Inflammatory macrophage (primary cell): ENCODE measurements around the gene CCSAP.
A peak's percentile ranks its signal among the peaks of the same experiment; 100 is the strongest.

ENCODE experiments used
- DNase-seq, 2 donors: peaks; one replicate each; pipeline ENCODE4 v3.0.0-alpha.2; 2020 to 2022

The CCSAP gene

DNA sequence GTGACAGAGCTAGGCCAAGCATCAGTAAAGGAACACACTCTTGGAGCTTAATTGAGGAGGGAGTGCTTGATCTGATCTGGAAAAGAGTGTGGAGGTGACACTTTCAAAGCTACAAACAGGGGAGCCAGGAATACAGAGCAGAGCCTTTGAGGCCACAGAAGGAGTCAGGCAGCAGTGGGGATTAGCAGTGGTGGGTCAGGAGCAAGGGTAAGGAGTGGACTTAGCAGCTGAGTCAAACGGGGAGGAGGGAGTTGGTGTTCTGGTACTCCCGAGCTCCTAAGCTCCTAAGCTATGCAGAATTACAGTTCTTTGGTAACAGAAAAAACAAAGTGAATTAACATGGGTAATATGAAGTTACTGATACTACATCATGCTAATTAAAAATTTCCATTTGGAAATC is 57.4 kb downstream of the CCSAP start:
- no peak for DNase-seq

DNA sequence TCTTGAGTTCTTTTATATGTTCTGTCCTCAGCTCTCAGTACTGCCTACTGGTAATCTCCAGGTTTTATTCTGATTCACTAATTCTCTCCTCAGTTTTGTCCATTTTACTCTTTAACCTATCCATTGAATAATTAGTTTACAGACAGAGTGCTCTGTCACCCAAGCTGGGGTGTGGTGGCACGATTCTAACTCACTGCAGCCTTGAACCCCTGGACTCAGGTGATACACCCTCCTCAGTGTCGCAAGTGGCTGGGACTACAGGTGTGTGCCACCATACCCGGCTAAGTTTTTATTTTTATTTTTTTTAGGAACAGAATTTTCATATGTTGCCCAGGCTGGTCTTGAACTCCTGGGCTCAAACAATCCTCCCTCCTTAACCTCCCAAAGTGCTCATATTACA is 58.0 kb downstream of the CCSAP start:
- DNase-seq = no peak

DNA sequence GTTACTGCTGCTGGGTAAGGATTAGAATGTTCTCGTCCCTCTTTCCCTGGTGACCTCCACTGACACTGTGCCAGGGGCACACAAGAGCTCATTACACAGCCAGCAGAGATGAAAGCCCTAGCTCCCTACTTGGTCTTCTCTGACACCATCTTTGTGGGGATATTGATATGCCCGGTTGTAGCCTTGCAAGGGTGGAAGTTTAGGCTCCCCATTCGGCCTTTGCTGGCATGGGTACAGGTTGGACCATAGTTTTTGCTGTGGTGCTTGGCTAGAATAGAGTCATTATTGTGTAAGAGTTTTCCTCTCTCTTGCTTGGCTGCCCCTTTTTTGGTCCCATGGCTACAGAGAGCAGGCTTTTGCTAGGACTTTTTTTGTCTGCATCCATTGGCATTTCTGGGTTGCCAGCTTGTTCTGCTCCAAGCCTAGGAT is 59.6 kb downstream of the CCSAP start:
- no peak for DNase-seq

DNA sequence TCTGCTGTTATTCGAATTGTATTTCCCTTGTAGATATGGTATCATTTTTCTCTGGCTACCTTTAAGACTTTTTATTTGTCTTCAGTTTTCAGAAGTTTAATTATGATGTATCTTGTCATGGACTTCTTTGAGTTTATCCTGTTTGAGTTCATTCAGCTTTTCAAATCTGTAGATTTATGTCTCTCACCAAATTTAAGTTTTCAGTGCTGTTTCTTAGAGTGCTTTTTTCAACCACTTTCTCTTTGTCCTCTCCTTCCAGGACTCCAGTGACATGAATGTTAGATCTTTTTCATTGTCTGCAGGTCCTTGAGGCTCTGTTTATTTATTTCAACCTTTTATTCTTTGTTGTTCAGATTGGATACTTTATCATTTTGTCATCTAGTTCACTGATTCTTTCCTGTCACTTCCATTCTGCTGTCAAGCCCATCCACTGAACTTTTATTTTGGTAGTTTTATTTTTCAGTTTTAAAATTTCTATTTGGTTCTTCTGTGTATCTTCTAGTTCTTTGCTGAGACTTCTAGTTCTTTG is 60.5 kb downstream of the CCSAP start:
- DNase-seq = no peak

DNA sequence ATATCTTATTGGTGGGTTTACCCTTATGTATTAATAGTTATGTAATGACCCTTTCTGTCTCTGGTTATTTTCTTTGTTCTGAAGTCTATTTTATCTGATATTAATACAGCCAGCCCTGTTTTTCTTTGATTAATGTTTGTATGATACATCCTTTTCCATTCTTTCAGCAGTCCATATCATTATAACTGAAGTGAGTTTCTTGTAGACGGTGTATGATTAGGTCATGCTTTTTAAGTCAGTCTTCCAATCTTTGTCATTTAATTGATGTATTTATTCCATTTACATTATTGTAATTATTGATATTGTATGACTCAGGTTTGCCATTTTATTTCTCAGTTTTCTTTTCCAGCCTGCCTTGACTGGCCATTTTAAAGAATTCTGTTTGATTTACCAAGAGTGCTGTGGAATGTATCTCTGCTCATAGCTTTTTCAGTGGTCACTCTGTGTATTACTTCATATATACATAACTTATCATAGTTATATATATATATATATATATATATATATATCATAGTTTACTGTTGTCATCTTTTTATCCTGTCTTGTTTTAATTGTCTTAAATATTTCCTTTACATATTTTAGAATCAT is 61.4 kb downstream of the CCSAP start:
- no peak for DNase-seq

DNA sequence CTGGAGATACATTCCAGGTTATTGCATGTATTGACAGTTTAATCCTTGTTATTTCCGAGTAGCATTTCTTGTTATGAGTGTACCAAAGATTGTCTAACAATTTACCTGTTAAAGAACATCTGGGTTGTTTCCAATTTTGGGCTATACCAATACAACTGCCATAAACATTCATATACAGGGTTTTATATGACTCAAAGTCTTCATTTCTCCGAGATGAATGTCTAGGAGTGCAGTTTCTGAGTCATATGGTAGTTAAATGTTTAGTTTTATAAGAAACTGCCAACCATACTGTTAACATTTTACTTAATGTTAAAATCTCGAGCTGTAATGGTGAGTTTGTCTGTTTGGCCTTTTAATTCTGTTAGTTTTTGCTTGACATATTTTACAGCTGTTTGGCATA is 61.9 kb downstream of the CCSAP start:
- DNase-seq = no peak

DNA sequence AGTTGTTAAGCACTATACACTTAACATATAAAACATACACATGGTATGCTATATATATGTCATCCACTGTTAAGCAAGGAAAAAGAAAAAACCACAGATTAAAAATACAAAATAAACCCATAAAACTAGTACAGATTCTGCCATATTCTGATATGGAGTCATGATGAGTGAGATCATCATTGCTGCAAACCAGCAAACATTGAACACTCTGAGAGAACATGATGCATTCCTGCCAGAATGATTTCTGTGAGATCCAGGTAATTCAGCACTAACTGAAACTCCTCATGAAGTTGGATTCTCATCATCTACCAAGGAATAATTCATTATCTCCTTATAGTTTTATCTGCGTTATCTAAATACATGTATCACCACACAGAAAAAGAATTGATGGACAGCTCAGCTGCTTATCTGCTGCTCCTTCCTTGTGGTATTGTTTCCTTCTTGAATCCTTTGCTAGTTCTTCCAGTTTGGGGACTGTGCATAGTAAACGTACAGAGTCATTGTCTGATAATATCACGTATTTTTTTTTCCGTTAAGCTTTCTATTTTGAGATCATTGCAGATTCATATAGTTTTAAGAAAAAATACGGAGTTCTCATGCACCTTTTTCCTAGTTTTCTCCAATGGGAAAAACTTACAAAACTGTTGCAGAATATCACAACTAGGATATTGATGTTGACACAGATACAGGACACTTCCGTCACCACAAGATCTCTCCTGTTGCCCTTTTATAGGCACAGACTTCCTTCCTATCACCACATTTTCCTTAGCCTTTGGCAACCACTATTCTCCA is 62.6 kb downstream of the CCSAP start:
- no peak for DNase-seq

DNA sequence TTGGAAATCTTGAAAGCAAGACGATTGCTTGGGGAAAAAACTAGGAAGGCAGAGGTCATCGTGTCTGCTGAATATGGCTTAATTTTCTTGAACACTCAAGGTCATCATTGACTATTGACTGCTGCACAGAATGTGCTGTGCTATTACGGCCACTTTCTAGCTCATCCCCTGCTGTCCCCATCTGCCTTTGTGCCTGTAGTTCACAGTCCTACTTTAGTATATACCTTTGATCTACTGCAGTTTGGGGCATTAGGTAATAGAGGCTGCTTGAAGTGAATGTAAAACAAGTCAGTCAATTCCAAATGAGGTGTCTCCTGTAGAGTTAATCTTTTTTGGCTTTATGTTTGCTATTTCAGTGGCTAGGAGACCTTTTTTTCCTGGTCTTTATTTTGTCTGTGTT is 63.6 kb downstream of the CCSAP start:
- peak in 1 of 2 donors; percentile 17 for DNase-seq

DNA sequence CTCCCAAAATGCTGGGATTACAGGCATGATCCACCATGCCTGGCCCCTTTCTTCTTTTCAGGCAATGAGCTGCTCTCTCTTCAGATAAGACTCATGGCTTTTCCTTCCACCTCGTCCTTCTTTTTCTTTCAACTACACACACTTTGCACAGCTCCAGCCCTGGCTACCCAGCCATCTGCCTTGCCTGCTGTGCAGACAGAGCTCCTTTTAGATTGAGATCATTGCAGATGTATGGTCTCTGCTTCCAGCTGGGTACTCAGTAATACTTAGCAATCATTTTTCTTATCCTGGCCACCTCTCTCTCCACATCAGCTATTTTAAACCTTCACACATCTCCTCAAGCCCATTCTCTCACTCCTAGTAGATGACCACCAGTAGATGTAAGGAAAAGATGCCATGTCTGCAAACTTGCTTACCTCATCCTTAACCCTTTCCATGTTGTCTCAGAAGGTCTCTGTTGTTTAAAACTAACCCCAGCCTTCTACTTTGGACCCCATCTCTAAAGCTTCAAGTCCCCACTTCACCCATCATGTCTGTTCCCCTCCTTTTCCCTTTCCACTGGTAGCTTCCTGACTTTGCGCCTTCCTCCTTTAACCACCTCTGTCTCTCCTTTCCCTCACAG is 64.6 kb downstream of the CCSAP start:
- DNase-seq = no peak

DNA sequence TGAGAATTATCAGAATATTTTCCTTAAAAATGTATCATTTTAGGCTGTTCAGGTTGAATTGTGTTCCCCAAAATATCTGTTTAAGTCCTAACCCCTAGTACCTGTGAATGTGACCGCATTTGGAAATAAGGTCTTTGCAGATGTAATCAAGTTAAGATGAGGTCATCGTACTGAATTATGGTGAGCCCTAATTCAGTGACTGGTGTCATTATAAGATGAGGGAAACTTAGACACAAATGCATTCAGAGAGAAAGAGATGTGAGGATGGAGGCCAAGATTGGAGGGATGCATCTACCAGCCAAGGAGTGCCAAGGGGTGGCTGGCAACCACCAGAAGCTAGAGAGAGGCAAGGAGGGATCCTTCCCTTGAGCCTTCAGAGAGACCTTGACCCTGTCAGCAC is 67.8 kb downstream of the CCSAP start:
- no peak for DNase-seq

DNA sequence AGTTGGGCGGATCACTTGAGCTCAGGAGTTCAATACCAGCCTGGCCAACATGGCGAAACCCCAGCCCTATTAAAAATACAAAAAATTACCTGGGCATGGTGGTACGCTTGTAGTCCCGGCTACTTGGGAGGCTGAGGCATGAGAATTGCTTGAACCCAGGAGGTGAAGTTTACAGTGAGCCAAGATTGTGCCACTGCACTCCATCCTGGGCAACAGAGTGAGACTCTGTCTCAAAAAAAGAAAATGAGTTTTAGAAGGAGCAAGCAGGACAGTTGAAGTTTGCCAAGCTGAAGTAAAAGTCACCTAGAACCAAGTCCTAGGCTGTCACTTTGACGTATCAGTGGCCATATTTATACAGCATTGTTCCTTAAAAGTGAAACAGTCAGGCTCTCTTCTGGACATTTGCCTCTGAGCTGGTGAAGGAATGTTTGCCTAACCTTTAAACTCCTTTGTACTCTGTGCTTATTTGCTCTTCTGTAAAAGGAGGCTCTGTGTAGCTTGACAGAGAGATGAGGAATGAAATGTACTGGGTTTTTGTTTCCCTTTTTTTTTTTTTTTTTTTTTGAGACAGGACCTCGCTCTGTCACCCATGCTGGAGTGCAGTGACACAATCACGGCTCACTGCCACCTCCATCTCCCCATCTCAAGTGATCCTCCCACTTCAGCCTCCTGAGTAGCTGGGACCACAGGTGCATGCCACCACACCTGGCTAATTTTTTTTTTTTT is 69.2 kb downstream of the CCSAP start:
- peak in 1 of 2 donors; percentile 22 for DNase-seq

DNA sequence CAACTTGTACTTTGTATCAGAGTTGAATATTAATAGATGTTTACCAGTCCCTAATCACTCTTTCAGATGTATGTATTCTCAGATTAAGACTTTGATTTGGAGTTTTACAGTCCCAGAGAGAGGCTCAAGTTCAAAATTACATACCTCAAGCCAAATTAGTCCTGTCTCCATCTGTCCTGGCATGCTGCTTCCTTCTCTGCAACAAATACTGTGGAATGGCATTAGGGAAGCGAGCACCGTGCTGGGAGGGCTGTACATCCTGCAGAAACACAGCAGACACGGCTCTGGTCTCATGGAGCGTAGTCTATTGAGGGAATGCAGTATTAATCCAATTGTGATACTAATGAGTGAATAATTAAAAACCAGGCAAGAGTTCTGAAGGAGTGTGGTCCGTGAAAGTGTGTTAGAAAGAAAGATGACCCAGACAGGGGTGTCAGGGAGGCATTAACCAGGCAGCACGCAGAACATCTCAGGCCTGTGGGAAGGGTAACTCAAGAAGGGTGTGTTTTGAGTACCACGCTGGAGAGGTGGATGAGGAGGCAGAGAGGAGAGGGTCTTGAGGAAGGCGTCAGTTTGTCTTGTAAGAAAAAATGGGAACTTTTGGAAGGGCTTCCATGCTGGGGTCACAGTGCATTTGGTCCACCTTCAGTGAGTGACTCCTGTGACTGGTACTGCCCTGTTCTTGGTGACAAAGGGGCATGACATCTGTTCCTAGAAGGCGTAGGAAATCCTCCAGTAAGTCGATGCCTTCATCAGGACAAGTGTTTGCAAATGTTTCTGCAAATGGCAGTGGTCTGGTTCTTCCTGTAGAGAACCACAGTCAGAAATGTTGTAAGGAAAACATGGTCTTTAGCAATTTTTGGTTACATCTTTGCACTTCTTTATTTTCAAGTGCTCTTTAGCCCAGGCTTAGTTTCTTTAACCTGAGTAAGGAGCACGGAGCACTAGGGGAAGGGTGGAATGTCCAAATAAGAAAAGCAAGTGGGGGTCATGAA is 70.4 kb downstream of the CCSAP start:
- peak; percentile 81 to 90 for DNase-seq

DNA sequence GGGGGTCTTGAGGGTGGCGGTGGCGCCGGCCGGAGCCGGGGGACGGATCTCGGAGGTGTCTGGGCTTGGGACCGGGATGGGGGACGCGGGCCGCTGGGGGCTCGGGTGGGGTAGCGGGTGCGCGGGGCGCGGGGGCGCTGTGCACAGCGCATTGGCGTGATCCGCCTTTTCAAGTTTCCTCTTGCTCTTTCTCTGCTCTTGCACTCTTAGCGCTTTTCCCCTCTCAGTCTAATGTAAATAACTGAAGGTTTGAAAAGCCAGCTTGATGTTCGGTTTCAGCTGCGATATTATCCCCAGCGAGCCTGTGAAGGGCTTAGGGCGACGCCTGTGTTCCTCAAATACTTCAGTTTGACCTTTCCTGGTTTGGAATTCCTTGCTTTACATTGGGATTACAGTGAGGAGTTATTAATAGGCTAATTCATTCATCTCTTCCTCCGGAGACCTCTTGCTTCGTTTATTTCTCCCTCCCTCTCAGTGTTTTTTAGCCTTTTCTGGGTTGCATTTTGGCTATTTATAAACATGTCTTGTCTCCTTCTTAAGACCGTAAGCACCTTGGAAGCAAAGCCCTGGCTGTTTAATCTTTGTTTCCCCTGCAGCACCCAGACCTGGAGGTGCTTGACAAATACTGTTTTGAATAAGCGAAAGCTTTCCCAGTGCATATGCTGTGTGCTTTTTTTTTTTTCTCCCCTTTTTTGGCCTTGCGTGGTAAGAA is 71.2 kb downstream of the CCSAP start:
- DNase-seq = peak in 1 of 2 donors; percentile 39
